GM23248 (cell line): Measurements from ENCODE around the gene GLS.

ENCODE experiments used
- EZH2 ChIP-seq: fragments of 200-600 bp; sonication (generic); IDR thresholded peaks from 2 replicates; pipeline ENCODE4 v1.6.1; 2018; ENCODE audit warnings: antibody characterized with exemption, mild to moderate bottlenecking; ENCODE audit not compliant: insufficient read depth, poor library complexity, severe bottlenecking
- EZH2phosphoT487 ChIP-seq: fragments of 200-600 bp; sonication (generic); IDR thresholded peaks from 2 replicates; pipeline ENCODE4 v1.6.1; 2018; ENCODE audit warnings: antibody characterized with exemption, moderate library complexity, mild to moderate bottlenecking, low read depth; ENCODE audit not compliant: insufficient read depth

DNA sequence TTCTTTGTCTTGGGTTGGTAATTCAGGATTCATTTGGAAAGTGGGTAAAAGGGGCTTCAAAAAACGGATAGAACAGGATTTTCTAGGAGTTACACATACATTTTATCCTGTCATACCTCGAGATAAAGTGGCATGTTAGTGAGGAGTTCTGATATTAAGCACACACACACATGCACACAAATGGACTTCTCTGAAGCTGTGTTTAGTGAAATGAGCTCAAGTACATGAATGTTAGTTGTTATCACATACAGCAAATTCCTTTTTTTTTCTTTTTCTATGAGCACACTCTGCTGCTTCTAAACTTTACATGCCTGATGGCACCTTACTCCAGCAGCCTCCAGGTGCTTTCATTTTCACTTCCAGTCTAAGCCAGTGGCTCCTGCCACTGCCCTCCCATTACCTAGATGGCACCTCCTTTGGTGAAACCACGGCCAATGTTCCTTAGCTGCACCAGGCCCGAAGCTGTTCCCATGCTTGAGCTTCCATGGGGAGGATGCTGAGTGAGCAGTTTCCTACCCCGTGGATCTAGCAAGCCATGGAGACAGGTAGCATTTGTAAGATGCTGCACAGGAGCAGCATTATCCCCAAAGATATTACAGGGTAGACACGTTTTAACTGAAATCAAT lies 83.7 kb downstream of the GLS start:
- TF ChIP-seq EZH2 (no peak), EZH2phosphoT487 (no peak)
